Measurements from ENCODE around the gene PDE6B. TPM values are rescaled to one million over a fixed set of nuclear protein-coding genes. Genes with fewer than 3 reads are reported as not detected.

PDE6B gene
- total RNA-seq, 1 experiment from 2014 or later: not detected

- Histone ChIP-seq H3K9me2 (replicated peaks; ENCODE audit: low read length) (no peaks in the 10 kb centered on the region), H3K27ac (ENCODE audit: low read length) (no peak overlapping the region), H3K4me2 (ENCODE audit: low read length) (no peak overlapping the region), H3K4me3 (ENCODE audit: low read length) (no peak overlapping the region), H3K9me3 (ENCODE audit: low read length) (no peaks in the 10 kb centered on the region), H2AFZ (ENCODE audit: low read length) (no peak overlapping the region), H4K20me1 (ENCODE audit: low read length) (no peaks in the 10 kb centered on the region), H3K79me2 (ENCODE audit: low read length) (no peaks in the 10 kb centered on the region), H3K27me3 (ENCODE audit: low read length) (no peaks in the 10 kb centered on the region), H3K9ac (ENCODE audit: low read length) (no peak overlapping the region), H3F3A (ENCODE audit: low read length, unreplicated experiment) (no peaks in the 10 kb centered on the region), H3K36me3 (ENCODE audit: low read depth, low read length) (no peaks in the 10 kb centered on the region), H3K4me1 (ENCODE audit: insufficient read depth, low read length) (no peaks in the 10 kb centered on the region)
- DNase-seq (no peak), ATAC-seq (no peak)
- BruUV-seq (replicated peaks): no TSS peak
- intact Hi-C loops (cut with micrococcal nuclease): no loop called here
- CTCF ChIA-PET: no interaction called here
- TF ChIP-seq CTCF (conservative IDR thresholded peaks at IDR 0.05; ENCODE audit: low read depth, low read length) (no peak), EZH2 (IDR thresholded peaks at IDR 0.05; ENCODE audit: low read length, unreplicated experiment) (no peak), EZH2phosphoT487 (IDR thresholded peaks at IDR 0.05; ENCODE audit: borderline replicate concordance, low read length) (no peak)
- POLR2A ChIA-PET (ENCODE audit: unreplicated experiment): no interaction called here
These were observed 29.6 kb downstream of the PDE6B start for GRCh38 chr4:654871-655463.

- Histone ChIP-seq H3K4me2 (ENCODE audit: low read length) (no peak overlapping the region), H3K79me2 (ENCODE audit: low read length) (no peaks in the 10 kb centered on the region), H3K4me3 (ENCODE audit: low read length) (no peak overlapping the region), H3K9ac (ENCODE audit: low read length) (no peak overlapping the region), H3K9me2 (replicated peaks; ENCODE audit: low read length) (no peaks in the 10 kb centered on the region), H3K27me3 (ENCODE audit: low read length) (no peaks in the 10 kb centered on the region), H3K36me3 (ENCODE audit: low read depth, low read length) (no peaks in the 10 kb centered on the region), H4K20me1 (ENCODE audit: low read length) (no peaks in the 10 kb centered on the region), H3F3A (ENCODE audit: low read length, unreplicated experiment) (no peaks in the 10 kb centered on the region), H2AFZ (ENCODE audit: low read length) (no peak overlapping the region), H3K4me1 (ENCODE audit: insufficient read depth, low read length) (no peaks in the 10 kb centered on the region), H3K9me3 (ENCODE audit: low read length) (no peaks in the 10 kb centered on the region), H3K27ac (ENCODE audit: low read length) (no peak overlapping the region)
- DNase-seq: no peak
- ChIA-PET POLR2A (ENCODE audit: unreplicated experiment) (no interaction called here), CTCF (no interaction called here)
- intact Hi-C loops (cut with micrococcal nuclease): no loop called here
- BruUV-seq (replicated peaks): no TSS peak
- TF ChIP-seq CTCF (conservative IDR thresholded peaks at IDR 0.05; ENCODE audit: low read depth, low read length) (no peak), EZH2phosphoT487 (IDR thresholded peaks at IDR 0.05; ENCODE audit: borderline replicate concordance, low read length) (no peak), EZH2 (IDR thresholded peaks at IDR 0.05; ENCODE audit: low read length, unreplicated experiment) (no peak)
- ATAC-seq: no peak
These were observed 30.2 kb downstream of the PDE6B start for GRCh38 chr4:655464-656151.

All from PC-3 (cell line).